ENCODE measurements around the gene ERG. TPM values are rescaled to one million over a fixed set of nuclear protein-coding genes. Genes with fewer than 3 reads are reported as not detected.

The ERG gene
- polyA plus RNA-seq, 2 donors: 2.2 to 2.3 TPM

DNA sequence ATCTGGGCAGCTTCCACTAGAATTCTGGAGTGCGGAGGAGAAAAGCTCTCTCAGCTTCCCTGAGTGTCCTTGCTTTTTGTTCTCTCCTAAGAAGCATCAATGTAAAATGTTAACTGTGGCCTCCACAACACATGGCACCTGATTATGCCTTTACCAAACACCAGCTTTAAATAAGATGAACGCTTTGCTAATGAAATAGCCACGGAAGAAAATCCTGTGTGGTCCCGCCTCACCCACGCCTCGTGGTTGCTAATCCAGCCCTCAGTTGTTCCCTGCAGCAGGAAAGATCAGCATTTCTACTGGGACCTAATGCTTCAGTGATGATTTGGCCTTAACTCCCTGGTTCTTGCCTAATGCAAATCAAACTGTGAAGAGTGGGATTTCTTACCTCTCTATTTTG lies 1.8 kb upstream of the ERG start:
- H3K27me3 ChIP-seq (ENCODE audit: control insufficient read depth in 1 of 2, insufficient read depth in 2 of 2, low read length in 2 of 2): no peaks in the 10 kb centered on the region
- no peaks in the 10 kb centered on the region for H3K36me3 ChIP-seq (ENCODE audit: control insufficient read depth in 2 of 2, insufficient read depth in 2 of 2, low read length in 1 of 2)
- no peaks in the 10 kb centered on the region for H3K9me3 ChIP-seq (ENCODE audit: control insufficient read depth in 2 of 2, insufficient read depth in 1 of 2, low read depth in 1 of 2, low read length in 1 of 2)
- H3K4me1 ChIP-seq (ENCODE audit: control insufficient read depth in 2 of 2, insufficient read depth in 2 of 2, low read length in 1 of 2): peaks cover 0 to 3% of the 10 kb centered on the region in 2 donors
- H3K27ac ChIP-seq (ENCODE audit: low read depth in 2 of 2, low read length in 1 of 2): no peak overlapping the region
- H3K4me3 ChIP-seq (ENCODE audit: low read depth in 1 of 2, low read length in 2 of 2): no peak overlapping the region
- 70 to 71% methylated on average over 6 of the region's 6 CpGs for WGBS, 2 donors

DNA sequence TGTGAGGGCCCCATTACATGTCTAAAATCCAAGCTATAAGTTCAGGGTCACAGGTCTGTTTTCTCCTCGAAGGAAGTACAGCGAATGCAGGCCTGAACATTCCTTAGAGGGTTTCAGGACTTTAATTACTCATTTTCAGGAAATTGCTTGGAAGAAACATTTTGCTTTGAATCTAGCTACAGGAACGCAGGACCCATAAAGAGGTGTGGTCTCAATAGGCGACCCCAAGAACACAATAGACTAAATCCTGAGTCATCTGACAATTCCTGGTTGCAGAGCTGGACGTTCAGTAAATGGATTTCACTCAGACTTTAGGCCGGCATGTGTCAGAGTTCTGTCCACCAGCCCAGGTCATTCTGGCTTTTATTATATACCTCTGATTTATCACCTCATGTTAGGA lies 1.0 kb upstream of the ERG start:
- Histone ChIP-seq H3K27ac (ENCODE audit: low read depth in 2 of 2, low read length in 1 of 2) (no peak overlapping the region), H3K9me3 (ENCODE audit: control insufficient read depth in 2 of 2, insufficient read depth in 1 of 2, low read depth in 1 of 2, low read length in 1 of 2) (no peaks in the 10 kb centered on the region), H3K36me3 (ENCODE audit: control insufficient read depth in 2 of 2, insufficient read depth in 2 of 2, low read length in 1 of 2) (no peaks in the 10 kb centered on the region), H3K4me1 (ENCODE audit: control insufficient read depth in 2 of 2, insufficient read depth in 2 of 2, low read length in 1 of 2) (peaks cover 0 to 3% of the 10 kb centered on the region in 2 donors), H3K27me3 (ENCODE audit: control insufficient read depth in 1 of 2, insufficient read depth in 2 of 2, low read length in 2 of 2) (no peaks in the 10 kb centered on the region), H3K4me3 (ENCODE audit: low read depth in 1 of 2, low read length in 2 of 2) (no peak overlapping the region)
- 67 to 70% methylated on average over 6 of the region's 6 CpGs for WGBS, 2 donors

DNA sequence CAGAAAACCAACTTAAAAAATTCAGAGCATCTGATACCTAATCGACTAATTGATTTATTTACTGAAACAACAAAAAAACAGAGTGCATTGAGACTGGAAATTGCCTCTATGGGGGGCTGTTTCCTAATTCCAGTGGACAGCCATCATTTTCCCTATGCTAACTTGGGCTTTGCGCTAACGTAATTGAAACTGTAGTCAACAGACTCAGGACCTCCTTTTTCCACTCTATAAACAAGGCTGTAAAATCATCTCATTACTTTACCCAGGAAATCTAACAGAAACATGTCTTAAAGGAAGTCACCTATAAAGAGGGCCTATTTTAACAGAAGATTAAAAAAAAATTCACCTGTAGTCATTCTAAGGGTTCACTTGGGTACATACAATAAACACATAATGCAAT lies 2.1 kb downstream of the ERG start:
- 63 to 74% methylated on average over 3 of the region's 3 CpGs for WGBS, 2 donors
- no peaks in the 10 kb centered on the region for H3K9me3 ChIP-seq (ENCODE audit: control insufficient read depth in 2 of 2, insufficient read depth in 1 of 2, low read depth in 1 of 2, low read length in 1 of 2)

DNA sequence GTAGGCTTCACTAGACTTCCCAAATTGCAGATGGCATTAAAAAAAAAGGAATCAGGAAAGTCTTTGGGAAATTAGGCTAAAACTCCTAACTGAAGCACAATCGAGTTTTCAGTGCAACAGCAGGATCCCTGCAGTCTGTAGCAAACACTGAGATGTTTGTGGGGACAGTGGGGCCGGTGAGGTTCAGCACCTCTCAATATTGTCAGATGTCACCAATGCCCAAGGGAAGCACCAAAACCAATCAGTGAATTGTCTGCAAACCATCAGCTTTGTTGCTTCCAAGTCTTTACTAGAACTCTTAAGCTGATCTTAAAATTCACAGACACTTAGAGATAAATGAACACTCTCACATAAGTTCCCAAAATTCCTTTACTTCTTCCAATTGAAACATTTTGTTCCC lies 2.6 kb downstream of the ERG start:
- Histone ChIP-seq H3K27me3 (ENCODE audit: control insufficient read depth in 1 of 2, insufficient read depth in 2 of 2, low read length in 2 of 2) (no peaks in the 10 kb centered on the region), H3K4me1 (ENCODE audit: control insufficient read depth in 2 of 2, insufficient read depth in 2 of 2, low read length in 1 of 2) (peaks cover 0 to 3% of the 10 kb centered on the region in 2 donors), H3K27ac (ENCODE audit: low read depth in 2 of 2, low read length in 1 of 2) (no peak overlapping the region), H3K9me3 (ENCODE audit: control insufficient read depth in 2 of 2, insufficient read depth in 1 of 2, low read depth in 1 of 2, low read length in 1 of 2) (no peaks in the 10 kb centered on the region), H3K36me3 (ENCODE audit: control insufficient read depth in 2 of 2, insufficient read depth in 2 of 2, low read length in 1 of 2) (no peaks in the 10 kb centered on the region), H3K4me3 (ENCODE audit: low read depth in 1 of 2, low read length in 2 of 2) (no peak overlapping the region)
- WGBS, 2 donors: 48 to 59% methylated on average over 2 of the region's 2 CpGs

More for the DNA sequence above, 2.1 kb downstream of the ERG start:
- H3K27ac ChIP-seq (ENCODE audit: low read depth in 2 of 2, low read length in 1 of 2): no peak overlapping the region
- H3K36me3 ChIP-seq (ENCODE audit: control insufficient read depth in 2 of 2, insufficient read depth in 2 of 2, low read length in 1 of 2): no peaks in the 10 kb centered on the region
- H3K4me3 ChIP-seq (ENCODE audit: low read depth in 1 of 2, low read length in 2 of 2): no peak overlapping the region
- no peaks in the 10 kb centered on the region for H3K27me3 ChIP-seq (ENCODE audit: control insufficient read depth in 1 of 2, insufficient read depth in 2 of 2, low read length in 2 of 2)
- peaks cover 0 to 3% of the 10 kb centered on the region in 2 donors for H3K4me1 ChIP-seq (ENCODE audit: control insufficient read depth in 2 of 2, insufficient read depth in 2 of 2, low read length in 1 of 2)

DNA sequence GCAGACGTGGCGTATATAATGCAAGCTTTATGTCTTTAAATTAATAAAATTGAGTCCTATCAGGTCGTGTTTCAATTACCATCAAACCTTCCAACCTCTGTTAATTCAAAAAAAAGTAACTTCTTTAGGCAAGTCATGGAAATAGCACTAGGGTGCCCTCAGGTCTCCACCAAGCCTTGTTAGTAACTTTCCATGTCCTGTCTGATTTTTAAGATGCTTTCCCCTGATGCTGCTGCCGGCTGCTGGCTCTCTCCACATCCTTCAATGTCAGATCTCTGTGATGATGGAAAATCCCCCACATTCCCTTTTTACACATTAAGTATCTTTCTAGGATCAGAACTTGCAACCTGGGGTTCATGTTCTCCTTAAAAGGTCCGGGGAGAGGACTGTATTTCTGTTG lies 3.0 kb downstream of the ERG start:
- WGBS, 2 donors: 62 to 66% methylated on average over 5 of the region's 5 CpGs
- peaks cover 0 to 5% of the 10 kb centered on the region in 2 donors for H3K4me1 ChIP-seq (ENCODE audit: control insufficient read depth in 2 of 2, insufficient read depth in 2 of 2, low read length in 1 of 2)
- no peak overlapping the region for H3K4me3 ChIP-seq (ENCODE audit: low read depth in 1 of 2, low read length in 2 of 2)

DNA sequence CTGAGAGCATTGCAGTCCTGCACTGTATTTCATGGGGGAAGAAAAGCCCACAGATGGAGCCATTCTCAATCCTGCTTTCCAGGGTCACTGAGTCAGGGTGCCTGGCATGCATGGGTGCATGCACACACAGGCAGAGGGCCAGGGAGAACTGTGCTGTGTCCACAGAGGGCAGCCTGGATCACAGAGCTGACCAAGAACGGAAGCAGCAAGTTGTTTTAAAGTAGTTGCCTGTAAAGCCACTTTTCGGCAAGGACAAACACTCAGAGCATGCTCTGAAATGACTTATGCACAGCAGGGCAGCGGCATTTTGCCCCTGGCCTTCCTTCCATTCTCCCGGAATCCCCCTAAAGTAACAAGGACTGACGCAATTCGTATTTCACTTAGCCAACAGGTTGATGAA lies 3.6 kb downstream of the ERG start:
- Histone ChIP-seq H3K27ac (ENCODE audit: low read depth in 2 of 2, low read length in 1 of 2) (no peak overlapping the region), H3K4me1 (ENCODE audit: control insufficient read depth in 2 of 2, insufficient read depth in 2 of 2, low read length in 1 of 2) (peaks cover 0 to 5% of the 10 kb centered on the region in 2 donors), H3K36me3 (ENCODE audit: control insufficient read depth in 2 of 2, insufficient read depth in 2 of 2, low read length in 1 of 2) (no peaks in the 10 kb centered on the region), H3K4me3 (ENCODE audit: low read depth in 1 of 2, low read length in 2 of 2) (no peak overlapping the region), H3K9me3 (ENCODE audit: control insufficient read depth in 2 of 2, insufficient read depth in 1 of 2, low read depth in 1 of 2, low read length in 1 of 2) (no peaks in the 10 kb centered on the region), H3K27me3 (ENCODE audit: control insufficient read depth in 1 of 2, insufficient read depth in 2 of 2, low read length in 2 of 2) (no peaks in the 10 kb centered on the region)
- WGBS, 2 donors: 53% methylated on average over 6 of the region's 6 CpGs

More for the DNA sequence above, 3.0 kb downstream of the ERG start:
- Histone ChIP-seq H3K27me3 (ENCODE audit: control insufficient read depth in 1 of 2, insufficient read depth in 2 of 2, low read length in 2 of 2) (no peaks in the 10 kb centered on the region), H3K36me3 (ENCODE audit: control insufficient read depth in 2 of 2, insufficient read depth in 2 of 2, low read length in 1 of 2) (no peaks in the 10 kb centered on the region), H3K27ac (ENCODE audit: low read depth in 2 of 2, low read length in 1 of 2) (no peak overlapping the region), H3K9me3 (ENCODE audit: control insufficient read depth in 2 of 2, insufficient read depth in 1 of 2, low read depth in 1 of 2, low read length in 1 of 2) (no peaks in the 10 kb centered on the region)

DNA sequence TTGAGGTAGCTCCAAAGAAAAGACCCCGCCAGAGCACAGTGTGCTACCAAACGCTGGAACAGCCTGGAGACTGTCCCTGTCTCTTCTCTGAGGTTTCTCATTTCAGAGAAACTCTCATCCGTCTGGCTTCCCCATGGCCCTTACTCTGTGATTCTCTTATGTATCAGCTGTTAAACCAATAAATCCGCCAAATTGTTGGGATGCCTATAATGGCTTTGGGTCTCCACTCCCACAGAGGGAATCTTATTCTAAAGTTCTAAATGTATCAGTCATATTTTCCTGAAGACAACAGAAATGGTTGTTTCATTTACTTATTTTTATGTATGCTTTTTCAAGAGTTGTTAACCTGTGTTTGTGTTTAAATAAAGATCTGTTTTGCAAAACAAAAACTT lies 4.0 kb downstream of the ERG start:
- Histone ChIP-seq H3K4me1 (ENCODE audit: control insufficient read depth in 2 of 2, insufficient read depth in 2 of 2, low read length in 1 of 2) (peaks cover 0 to 5% of the 10 kb centered on the region in 2 donors), H3K9me3 (ENCODE audit: control insufficient read depth in 2 of 2, insufficient read depth in 1 of 2, low read depth in 1 of 2, low read length in 1 of 2) (no peaks in the 10 kb centered on the region), H3K27ac (ENCODE audit: low read depth in 2 of 2, low read length in 1 of 2) (no peak overlapping the region), H3K4me3 (ENCODE audit: low read depth in 1 of 2, low read length in 2 of 2) (no peak overlapping the region), H3K36me3 (ENCODE audit: control insufficient read depth in 2 of 2, insufficient read depth in 2 of 2, low read length in 1 of 2) (no peaks in the 10 kb centered on the region), H3K27me3 (ENCODE audit: control insufficient read depth in 1 of 2, insufficient read depth in 2 of 2, low read length in 2 of 2) (no peaks in the 10 kb centered on the region)
- WGBS, 2 donors: 66 to 77% methylated on average over 4 of the region's 4 CpGs

DNA sequence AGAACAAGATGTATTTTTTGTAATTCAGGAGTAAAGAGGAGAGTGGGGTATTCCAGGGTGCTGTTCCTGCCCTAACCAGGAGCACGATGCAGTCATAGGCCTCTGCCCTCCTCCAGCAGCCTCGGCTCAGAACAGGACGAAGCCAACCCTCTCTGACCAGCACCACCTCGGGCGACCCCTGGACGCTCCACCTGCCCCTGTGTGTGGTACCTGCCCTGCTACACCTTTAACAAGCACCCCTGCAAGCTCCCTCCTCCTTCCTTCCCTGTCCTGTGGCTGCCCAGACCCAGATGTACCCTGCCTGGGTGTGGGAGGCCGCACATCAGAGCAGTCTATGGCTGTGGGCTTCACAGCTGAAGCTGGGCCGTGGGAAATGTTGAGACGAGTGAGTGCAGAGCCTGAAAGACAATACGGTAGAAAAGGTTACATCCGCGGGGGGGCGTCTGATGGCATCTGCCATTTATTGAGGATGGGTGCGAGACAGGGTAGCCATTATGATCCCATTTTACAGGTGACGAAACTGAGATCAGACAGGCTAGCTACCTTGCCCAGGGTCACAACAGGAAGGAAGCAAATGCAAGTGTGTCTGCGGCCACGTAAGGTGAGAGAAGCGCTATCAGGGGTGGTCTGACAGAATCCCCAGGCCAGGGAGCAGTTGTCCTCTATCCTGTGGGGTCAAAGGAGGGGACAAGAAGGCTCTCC lies 4.6 kb downstream of the ERG start:
- no peaks in the 10 kb centered on the region for H3K27me3 ChIP-seq (ENCODE audit: control insufficient read depth in 1 of 2, insufficient read depth in 2 of 2, low read length in 2 of 2)
- no peaks in the 10 kb centered on the region for H3K9me3 ChIP-seq (ENCODE audit: control insufficient read depth in 2 of 2, insufficient read depth in 1 of 2, low read depth in 1 of 2, low read length in 1 of 2)
- H3K36me3 ChIP-seq (ENCODE audit: control insufficient read depth in 2 of 2, insufficient read depth in 2 of 2, low read length in 1 of 2): no peaks in the 10 kb centered on the region
- no peak overlapping the region for H3K27ac ChIP-seq (ENCODE audit: low read depth in 2 of 2, low read length in 1 of 2)
- H3K4me1 ChIP-seq (ENCODE audit: control insufficient read depth in 2 of 2, insufficient read depth in 2 of 2, low read length in 1 of 2): peaks cover 2 to 5% of the 10 kb centered on the region in 2 donors
- WGBS, 2 donors: 77 to 79% methylated on average over 18 of the region's 18 CpGs
- no peak overlapping the region for H3K4me3 ChIP-seq (ENCODE audit: low read depth in 1 of 2, low read length in 2 of 2)

DNA sequence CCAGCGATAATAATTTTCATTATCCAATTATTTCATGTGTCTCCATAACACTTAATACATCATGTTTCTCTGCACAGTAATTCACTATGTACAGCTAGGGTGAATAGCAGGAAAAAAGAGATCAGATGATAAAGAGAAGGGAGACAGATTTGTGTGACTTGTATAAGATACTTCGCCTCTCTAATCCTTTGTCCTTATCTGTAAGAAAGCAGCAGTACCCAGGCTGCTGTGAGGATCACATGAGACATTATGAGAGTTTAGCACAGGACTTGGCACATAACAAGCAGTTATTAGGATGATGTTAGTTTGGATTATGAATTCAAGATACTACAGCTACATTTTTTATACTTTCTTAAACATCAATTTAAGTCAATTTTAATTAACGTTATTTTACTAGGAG lies 6.3 kb downstream of the ERG start:
- Histone ChIP-seq H3K4me3 (ENCODE audit: low read depth in 1 of 2, low read length in 2 of 2) (no peak overlapping the region), H3K4me1 (ENCODE audit: control insufficient read depth in 2 of 2, insufficient read depth in 2 of 2, low read length in 1 of 2) (peaks cover 2 to 6% of the 10 kb centered on the region in 2 donors), H3K27me3 (ENCODE audit: control insufficient read depth in 1 of 2, insufficient read depth in 2 of 2, low read length in 2 of 2) (no peaks in the 10 kb centered on the region), H3K9me3 (ENCODE audit: control insufficient read depth in 2 of 2, insufficient read depth in 1 of 2, low read depth in 1 of 2, low read length in 1 of 2) (no peaks in the 10 kb centered on the region), H3K36me3 (ENCODE audit: control insufficient read depth in 2 of 2, insufficient read depth in 2 of 2, low read length in 1 of 2) (no peaks in the 10 kb centered on the region), H3K27ac (ENCODE audit: low read depth in 2 of 2, low read length in 1 of 2) (no peak overlapping the region)
- WGBS, 2 donors: 71 to 79% methylated on average over 2 to 3 of the region's 3 CpGs

DNA sequence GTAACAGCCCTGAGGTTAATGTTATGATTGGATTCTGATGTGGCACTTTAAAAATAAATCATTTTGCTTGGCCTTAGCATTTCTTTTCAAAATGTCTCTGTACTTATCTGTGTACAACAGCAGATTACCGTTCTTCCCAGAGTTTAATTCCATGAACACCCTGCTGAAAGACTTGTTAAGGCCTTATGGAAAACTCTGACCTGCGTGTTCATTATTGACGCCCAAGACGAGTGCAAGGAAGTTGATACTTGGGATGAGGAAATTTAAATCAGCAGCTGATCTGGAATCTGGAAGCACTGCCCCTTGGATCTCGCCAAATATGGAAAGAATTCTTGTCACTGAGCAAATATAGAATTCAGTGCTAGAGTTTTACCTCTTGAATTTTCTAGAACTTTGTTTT lies 6.7 kb downstream of the ERG start:
- Histone ChIP-seq H3K4me1 (ENCODE audit: control insufficient read depth in 2 of 2, insufficient read depth in 2 of 2, low read length in 1 of 2) (peaks cover 2 to 6% of the 10 kb centered on the region in 2 donors), H3K36me3 (ENCODE audit: control insufficient read depth in 2 of 2, insufficient read depth in 2 of 2, low read length in 1 of 2) (no peaks in the 10 kb centered on the region), H3K27ac (ENCODE audit: low read depth in 2 of 2, low read length in 1 of 2) (no peak overlapping the region), H3K27me3 (ENCODE audit: control insufficient read depth in 1 of 2, insufficient read depth in 2 of 2, low read length in 2 of 2) (no peaks in the 10 kb centered on the region), H3K9me3 (ENCODE audit: control insufficient read depth in 2 of 2, insufficient read depth in 1 of 2, low read depth in 1 of 2, low read length in 1 of 2) (no peaks in the 10 kb centered on the region), H3K4me3 (ENCODE audit: low read depth in 1 of 2, low read length in 2 of 2) (no peak overlapping the region)
- 64 to 71% methylated on average over 5 of the region's 5 CpGs for WGBS, 2 donors

Measured in esophagus (tissue), 2 donors.